HL-60 (cell line): ENCODE data around the gene SHISA2.

Experiments
- CTCF ChIP-seq: IDR thresholded peaks from one replicate; pipeline ENCODE4 v1.5.1; 2011; ENCODE audit warnings: low read length, control low read depth, inconsistent platforms; ENCODE audit not compliant: insufficient read depth
- GABPA ChIP-seq: IDR thresholded peaks from 2 replicates; pipeline ENCODE4 v1.6.1; 2012; ENCODE audit warnings: low read depth
- POLR2AphosphoS5 ChIP-seq: IDR thresholded peaks from 2 replicates; pipeline ENCODE4 v1.6.1; 2012; ENCODE audit warnings: low read depth
- REST ChIP-seq: IDR thresholded peaks from 2 replicates; pipeline ENCODE4 v1.6.1; 2012; ENCODE audit warnings: low read depth; ENCODE audit not compliant: insufficient replicate concordance
- SPI1 ChIP-seq: IDR thresholded peaks from 2 replicates; pipeline ENCODE4 v1.6.1; 2012; ENCODE audit warnings: low read depth, mild to moderate bottlenecking, borderline replicate concordance

- TF ChIP-seq CTCF (no peak), POLR2AphosphoS5 (no peak), REST (no peak), GABPA (no peak), SPI1 (no peak)
Measured at GRCh38 chr13:26037302-26037701, 14.5 kb downstream of the SHISA2 start.
